H1 (cell line): ENCODE data around the gene MAP10.

Source experiments
- BRCA1 ChIP-seq: IDR thresholded peaks from 2 replicates; pipeline ENCODE4 v1.6.1; 2012; ENCODE audit warnings: low read depth, low read length, improper control_type of control experiment
- CBX8 ChIP-seq: fragments of 300-800, 300-1000 bp; sonication (generic); IDR thresholded peaks from 2 replicates; pipeline ENCODE4 v1.7.1; 2016; ENCODE audit warnings: low read depth, low read length, borderline replicate concordance
- CEBPB ChIP-seq: IDR thresholded peaks from 2 replicates; pipeline ENCODE4 v1.6.1; 2012; ENCODE audit warnings: low read depth, low read length
- CREB1 ChIP-seq: IDR thresholded peaks from 2 replicates; pipeline ENCODE4 v1.6.1; 2012; ENCODE audit warnings: inconsistent platforms
- CTCF ChIP-seq, 3 experiments: IDR thresholded peaks; 1 replicate in 2 of 3; 2 replicates in 1 of 3; pipeline versions ENCODE4 v1.5.1 to v1.6.1; 2011; ENCODE audit warnings: low read length in 3 of 3, mild to moderate bottlenecking in 3 of 3, inconsistent platforms in 2 of 3, low read depth in 1 of 3, moderate library complexity in 1 of 3; ENCODE audit not compliant: insufficient read depth in 1 of 3; ENCODE audit errors: control extremely low read depth in 1 of 3
- EP300 ChIP-seq, 2 experiments: IDR thresholded peaks; 1 replicate in 1 of 2; 2 replicates in 1 of 2; pipeline ENCODE4 v1.6.1; 2011 to 2012; ENCODE audit warnings: low read depth in 2 of 2, low read length in 2 of 2, mild to moderate bottlenecking in 2 of 2, borderline replicate concordance in 1 of 2, inconsistent platforms in 1 of 2, moderate library complexity in 1 of 2
- EZH2 ChIP-seq: fragments of 200-600 bp; sonication (generic); IDR thresholded peaks from 2 replicates; pipeline ENCODE4 v1.7.1; 2012; ENCODE audit warnings: low read depth, mild to moderate bottlenecking, moderate library complexity, low read length, inconsistent platforms; ENCODE audit not compliant: severe bottlenecking
- HDAC2 ChIP-seq, 2 experiments: fragments of 300-600 bp in 1 of 2; sonication (generic) in 1 of 2; IDR thresholded peaks; 2 replicates each; pipeline ENCODE4 v1.6.1; 2011 to 2012; ENCODE audit warnings: low read depth in 2 of 2, low read length in 2 of 2, mild to moderate bottlenecking in 2 of 2, moderate library complexity in 2 of 2, borderline replicate concordance in 1 of 2, inconsistent platforms in 1 of 2
- POLR2A ChIP-seq, 2 experiments: IDR thresholded peaks; 1 replicate in 1 of 2; 2 replicates in 1 of 2; pipeline ENCODE4 v1.6.1; 2011; ENCODE audit warnings: low read depth in 2 of 2, low read length in 2 of 2, mild to moderate bottlenecking in 2 of 2; ENCODE audit errors: control extremely low read depth in 1 of 2
- POLR2AphosphoS5 ChIP-seq: IDR thresholded peaks from 2 replicates; pipeline ENCODE4 v1.6.1; 2011; ENCODE audit warnings: low read depth, low read length
- TAF1 ChIP-seq: IDR thresholded peaks from 2 replicates; pipeline ENCODE4 v1.6.1; 2011; ENCODE audit warnings: mild to moderate bottlenecking, low read depth, low read length

GRCh38 chr1:232765542-232765941, 39.7 kb upstream of the MAP10 start:
- no peak for TF ChIP-seq POLR2A (IDR thresholded peaks at IDR 0.05; ENCODE audit: control extremely low read depth in 1 of 2, low read depth in 2 of 2, low read length in 2 of 2)
- TF ChIP-seq CTCF (IDR thresholded peaks at IDR 0.05; ENCODE audit: control extremely low read depth in 1 of 3, insufficient read depth in 1 of 3, low read depth in 1 of 3, low read length in 3 of 3) = no peak
- TF ChIP-seq CEBPB = no peak
- no peak for TF ChIP-seq BRCA1
- TF ChIP-seq CBX8 = no peak
- no peak for TF ChIP-seq CREB1
- no peak for TF ChIP-seq HDAC2 (IDR thresholded peaks at IDR 0.05; ENCODE audit: borderline replicate concordance in 1 of 2, low read depth in 2 of 2, low read length in 2 of 2)
- no peak for TF ChIP-seq POLR2AphosphoS5
- TF ChIP-seq EP300 (IDR thresholded peaks at IDR 0.05; ENCODE audit: borderline replicate concordance in 1 of 2, low read depth in 2 of 2, low read length in 2 of 2) = no peak
- TF ChIP-seq EZH2 = no peak
- TF ChIP-seq TAF1 = no peak
